GM10266 (cell line): Measurements from ENCODE around the gene RBMS1.

ENCODE experiments used
- DNase-seq: peaks from one replicate; pipeline ENCODE4 v3.0.0; 2012; ENCODE audit errors: extremely low spot score
- TF ChIP-seq, protein P1 (sequence below): IDR thresholded peaks from 2 replicates; pipeline ENCODE4 v1.5.1; 2012; ENCODE audit warnings: mild to moderate bottlenecking, low read depth; ENCODE audit not compliant: control insufficient read depth, insufficient read depth; ENCODE audit errors: missing control alignments

RBMS1 gene

DNA sequence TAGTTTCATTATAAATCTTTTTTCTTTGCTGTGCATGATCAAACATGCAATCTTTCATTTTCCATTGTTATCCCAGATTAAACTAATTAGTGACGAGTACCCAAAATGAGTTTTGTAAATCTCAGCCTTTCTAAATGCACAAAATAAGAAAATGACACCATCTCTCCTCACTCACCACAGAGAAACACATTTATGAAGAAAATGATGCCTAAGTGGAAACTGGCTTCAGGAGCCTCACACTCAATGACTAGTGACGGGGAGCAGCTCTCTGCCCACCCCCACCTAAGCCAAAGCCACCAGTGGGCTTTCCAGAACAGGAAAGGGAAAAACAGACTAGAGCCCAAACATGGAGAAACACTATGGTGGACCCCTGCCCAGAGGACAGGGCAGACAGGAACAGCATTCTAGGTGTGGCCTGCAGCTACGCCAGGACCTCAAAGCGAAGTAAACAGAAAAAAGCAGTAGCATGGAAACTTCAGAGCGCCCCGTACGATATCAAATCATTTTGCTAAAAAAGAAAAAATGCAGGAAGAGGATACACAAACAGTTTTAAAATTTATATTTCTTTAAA lies 113.5 kb downstream of the RBMS1 start:
- DNase-seq: no peak
- TF ChIP-seq, protein P1, sequence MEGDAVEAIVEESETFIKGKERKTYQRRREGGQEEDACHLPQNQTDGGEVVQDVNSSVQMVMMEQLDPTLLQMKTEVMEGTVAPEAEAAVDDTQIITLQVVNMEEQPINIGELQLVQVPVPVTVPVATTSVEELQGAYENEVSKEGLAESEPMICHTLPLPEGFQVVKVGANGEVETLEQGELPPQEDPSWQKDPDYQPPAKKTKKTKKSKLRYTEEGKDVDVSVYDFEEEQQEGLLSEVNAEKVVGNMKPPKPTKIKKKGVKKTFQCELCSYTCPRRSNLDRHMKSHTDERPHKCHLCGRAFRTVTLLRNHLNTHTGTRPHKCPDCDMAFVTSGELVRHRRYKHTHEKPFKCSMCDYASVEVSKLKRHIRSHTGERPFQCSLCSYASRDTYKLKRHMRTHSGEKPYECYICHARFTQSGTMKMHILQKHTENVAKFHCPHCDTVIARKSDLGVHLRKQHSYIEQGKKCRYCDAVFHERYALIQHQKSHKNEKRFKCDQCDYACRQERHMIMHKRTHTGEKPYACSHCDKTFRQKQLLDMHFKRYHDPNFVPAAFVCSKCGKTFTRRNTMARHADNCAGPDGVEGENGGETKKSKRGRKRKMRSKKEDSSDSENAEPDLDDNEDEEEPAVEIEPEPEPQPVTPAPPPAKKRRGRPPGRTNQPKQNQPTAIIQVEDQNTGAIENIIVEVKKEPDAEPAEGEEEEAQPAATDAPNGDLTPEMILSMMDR: no peak

DNA sequence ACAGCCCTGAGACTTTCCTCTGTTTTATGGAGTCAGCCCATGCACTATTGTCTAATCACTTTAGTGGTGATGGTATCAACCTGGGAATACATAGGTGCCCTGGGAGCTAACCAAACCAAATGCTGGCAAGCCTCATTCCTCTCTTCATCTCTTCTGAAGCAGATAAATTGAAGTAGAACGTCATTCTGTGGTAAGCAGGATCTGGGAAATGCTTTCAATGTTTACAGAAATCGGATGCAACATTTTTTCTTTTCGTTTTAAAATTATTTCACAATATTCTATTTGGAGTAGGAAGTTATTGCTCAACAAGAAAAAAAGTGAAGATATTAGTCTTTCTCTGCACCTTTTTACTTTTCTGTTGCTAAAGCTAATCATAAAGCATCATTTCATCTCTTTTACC lies 114.2 kb downstream of the RBMS1 start:
- DNase-seq: no peak
- TF ChIP-seq, protein P1: no peak

DNA sequence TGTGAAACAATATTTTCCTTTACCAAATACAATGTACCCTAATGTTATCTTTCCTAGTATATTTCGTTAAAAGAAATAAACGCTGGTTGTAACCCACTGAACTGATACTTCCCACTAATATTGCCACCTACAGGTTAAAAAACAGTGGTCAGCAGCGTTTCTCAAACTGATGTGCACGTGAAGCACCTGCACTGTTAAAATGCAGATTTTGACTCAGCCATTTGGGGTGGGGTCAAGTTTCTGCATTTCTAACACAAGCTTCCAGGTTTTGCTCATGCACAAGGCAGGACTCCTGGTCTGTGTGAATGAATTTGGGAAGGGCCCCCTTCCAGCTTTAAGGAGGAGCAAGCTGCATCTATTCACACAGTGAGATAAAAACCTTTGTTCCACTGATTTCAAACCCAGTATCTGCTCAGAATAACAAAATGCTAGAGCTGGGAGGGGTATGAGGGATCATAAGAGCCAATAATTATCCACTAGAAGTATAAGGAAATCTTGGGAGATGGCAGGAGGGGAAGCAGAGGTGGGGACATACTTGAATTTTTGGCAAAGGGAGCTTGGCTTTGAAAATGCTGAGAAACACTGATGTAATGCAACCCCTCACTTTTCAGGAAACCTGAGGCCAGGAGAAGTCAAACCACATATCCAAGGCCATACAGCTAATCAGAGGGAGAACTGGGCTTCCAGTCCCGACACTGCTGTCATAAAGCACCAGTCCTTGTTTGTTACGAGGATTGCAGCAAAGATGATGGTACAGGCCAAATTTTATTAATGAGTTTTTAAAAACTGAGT lies 116.2 kb downstream of the RBMS1 start:
- no peak for DNase-seq
- TF ChIP-seq, protein P1: no peak

DNA sequence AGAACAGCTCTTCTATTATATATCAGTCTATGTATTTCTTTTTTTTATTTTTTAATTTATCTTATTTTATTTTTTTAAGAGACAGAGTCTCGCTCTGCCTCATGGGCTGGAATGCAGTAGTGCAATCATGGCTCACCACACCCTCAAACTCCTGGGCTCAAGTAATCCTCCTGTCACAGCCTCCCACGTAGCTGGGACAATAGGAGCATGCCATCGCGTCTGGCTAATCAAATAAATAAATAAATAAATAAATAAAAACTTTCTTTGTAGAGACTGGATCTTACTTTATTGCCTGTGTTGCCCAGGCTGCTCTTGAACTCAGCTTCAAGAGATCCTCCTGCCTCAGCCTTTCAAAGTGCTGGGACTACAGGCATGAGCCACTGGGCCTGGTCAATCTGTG lies 117.0 kb downstream of the RBMS1 start:
- no peak for DNase-seq
- TF ChIP-seq, protein P1: no peak

DNA sequence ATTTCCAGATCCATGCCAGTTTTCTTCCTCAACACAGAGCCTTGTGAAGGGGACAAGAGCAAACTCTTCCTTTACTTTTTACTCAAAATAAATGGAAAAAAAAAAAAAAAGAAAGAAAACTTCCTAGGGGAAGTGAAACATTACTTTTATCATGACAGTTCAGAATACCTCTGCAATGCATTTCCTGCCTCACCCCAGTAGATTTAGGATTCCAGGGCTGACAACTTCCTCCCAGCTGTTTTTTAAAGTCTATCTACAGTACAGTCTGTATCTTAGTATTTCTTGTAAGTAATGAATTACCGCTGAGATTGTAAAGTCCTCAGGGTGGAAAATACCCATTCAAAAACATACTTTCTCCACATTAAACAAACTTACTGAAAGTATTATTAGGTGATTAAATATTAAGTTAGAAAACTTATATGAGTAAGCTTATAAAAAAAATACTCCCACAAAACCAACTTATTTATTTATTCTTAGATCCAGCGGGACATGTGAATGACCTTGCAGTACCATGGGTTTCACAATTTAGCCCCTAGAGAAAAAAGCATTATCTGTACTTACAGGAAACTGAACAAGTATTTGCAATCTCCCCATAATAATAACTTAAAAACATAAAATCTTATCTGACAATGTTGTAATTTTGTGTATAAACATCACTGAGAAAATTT lies 117.7 kb downstream of the RBMS1 start:
- TF ChIP-seq, protein P1: no peak
- no peak for DNase-seq

DNA sequence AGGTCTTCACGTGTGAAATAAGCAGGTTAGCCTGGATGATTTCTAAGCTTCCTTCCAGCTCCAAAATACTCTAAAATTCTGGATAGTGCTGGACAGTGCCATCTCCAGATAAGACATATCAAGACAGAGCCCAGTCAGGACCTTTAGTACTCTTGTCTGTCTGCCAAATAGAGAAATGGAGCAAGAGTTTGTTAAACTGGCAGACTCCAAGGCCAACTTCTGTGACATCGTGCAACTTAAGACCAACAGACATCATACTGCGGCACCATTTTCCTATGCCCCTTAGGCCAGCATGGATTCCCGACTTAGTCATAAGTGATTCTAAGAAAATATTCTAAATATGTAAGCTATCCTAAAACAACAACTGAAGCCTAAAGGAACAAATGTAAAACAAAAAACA lies 118.6 kb downstream of the RBMS1 start:
- TF ChIP-seq, protein P1: no peak
- no peak for DNase-seq

DNA sequence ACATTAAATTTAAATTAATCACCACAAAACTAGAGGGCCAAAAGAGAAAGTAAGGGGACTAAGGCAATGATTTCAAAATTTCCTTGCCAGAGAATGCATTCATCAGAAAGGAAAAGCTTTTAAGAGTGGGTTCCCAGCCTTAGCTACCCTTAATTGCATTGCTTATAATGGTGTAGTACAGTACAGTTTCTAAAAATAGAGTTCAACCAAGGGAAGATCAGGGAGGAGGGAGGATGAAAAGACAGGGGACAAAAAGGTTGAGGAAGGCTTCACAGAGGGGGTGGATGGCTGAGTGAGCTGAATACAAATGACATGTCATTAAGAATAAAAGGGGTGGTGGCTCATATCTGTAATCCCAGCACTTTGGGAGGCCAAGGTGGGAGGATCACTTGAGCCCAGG lies 119.9 kb downstream of the RBMS1 start:
- TF ChIP-seq, protein P1: no peak
- no peak for DNase-seq
